HG02759 (cell line): ENCODE results near the gene SARDH.

Experiments used
- ATAC-seq: cut with Tn5 transposase; IDR thresholded peaks from one replicate; pipeline ENCODE4 v1.9.1; 2021; ENCODE audit warnings: mild to moderate bottlenecking, moderate library complexity; ENCODE audit not compliant: unreplicated experiment

Gene SARDH

DNA sequence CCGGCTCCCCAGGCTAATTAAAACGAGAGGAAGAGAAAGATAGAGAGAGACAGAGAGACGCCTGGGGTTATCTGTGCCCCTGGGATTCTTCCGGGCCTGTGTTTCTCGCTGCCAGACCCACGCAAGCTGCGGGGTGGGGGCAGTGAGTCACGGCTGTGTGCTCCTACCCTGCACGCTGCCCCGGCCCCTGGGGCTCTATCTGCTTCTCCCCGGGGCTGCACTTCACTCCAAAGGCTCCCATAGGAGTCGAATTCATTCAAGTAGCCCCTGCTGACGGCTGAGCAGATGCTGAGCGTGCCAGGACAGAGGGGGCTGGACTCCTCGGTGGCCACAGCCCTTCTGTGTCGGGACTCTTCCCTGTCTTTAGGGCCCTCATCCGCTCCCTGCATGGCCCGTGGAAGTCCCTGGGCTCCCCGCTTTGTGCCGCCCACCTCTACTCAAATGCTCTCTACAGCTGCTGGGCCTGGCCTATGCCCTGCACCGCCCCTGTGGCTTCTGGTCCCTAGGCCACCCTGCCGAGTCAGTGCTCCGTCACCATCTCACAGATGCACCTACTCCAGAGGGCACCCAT, 22.8 kb downstream of the SARDH start:
- no peak for ATAC-seq

GRCh38 chr9:133714606-133715294, 23.4 kb downstream of the SARDH start:
- no peak for ATAC-seq

- no peak for ATAC-seq
These were observed 24.1 kb downstream of the SARDH start for GRCh38 chr9:133713960-133714495.

DNA sequence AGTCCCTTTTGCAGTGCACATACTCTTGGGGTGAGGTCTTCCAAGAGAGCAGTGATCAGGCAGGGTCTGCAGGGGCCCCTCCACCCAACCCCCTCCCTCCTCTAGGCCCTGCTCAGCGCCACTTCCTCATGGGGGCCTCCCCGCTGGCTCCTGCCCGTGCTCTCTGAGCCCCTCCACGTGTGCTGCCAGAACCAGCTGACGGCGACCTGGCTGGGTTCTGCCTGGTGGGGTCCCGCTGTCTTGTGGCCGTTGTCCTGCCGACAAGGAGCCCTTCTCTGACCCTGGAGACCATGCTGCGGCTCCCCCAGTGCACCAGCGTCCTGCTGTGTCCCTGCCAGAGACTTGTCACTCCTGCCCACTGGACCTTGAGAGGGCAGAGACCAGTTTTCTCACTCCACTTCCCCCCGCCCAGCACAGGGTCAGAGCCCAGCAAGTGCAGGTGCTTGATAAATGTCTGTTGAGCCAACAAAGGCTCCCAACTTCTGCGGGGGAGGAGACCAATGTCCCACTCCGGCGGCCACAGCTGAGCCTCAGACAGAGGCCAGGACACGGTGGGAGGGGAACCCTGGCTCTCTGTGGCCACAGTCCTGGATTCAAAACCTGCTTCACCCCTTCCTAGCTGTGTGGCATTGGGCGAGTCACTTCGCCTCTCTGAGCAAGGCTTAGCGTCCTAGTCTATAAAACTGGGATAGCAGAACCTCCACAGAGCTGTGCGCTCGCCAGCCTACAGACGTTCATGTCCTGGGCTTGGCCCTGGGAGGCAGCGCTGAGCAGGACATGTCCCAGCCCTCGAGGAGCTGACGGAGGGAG, 24.8 kb downstream of the SARDH start:
- no peak for ATAC-seq

GRCh38 chr9:133712221-133713100, 25.7 kb downstream of the SARDH start:
- ATAC-seq, result no peak

DNA sequence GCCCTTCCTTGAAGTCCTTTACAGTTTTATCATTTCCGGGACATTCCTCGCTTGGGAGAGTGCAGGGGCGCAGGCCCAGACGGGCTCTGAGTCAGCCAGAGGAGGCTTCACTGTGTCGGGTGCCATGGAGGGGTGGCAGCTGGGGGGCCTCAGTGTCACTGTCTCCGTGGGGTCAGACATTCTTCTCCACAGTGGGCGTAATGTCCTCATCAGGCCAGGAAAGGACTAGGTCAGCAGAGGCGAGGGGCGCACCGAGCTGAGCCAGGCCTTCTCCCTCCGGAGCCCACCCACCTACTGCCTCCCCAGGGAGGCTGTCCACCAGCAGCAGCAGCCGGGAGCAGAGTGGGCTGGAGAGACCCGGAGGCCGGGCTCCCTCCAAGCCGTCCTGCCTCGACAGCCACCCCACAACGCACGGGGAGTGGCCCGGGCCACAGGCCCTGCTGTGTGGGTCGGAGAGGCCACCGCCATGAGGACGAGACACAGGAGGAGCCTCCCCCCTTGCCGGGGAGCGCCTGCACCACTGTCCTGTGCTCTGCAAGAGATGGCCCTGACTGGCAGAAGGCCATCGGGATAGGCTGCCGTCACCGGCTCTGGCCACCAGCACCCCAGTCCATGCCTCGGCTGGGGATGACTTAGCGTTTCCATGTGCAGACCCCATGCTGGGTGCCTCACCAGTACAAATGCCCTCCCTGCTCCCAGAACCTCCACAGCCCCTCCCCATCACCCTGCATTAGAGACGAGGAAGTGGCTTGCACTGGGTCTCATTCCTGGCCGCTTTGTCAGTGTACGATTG, 26.5 kb downstream of the SARDH start:
- ATAC-seq, result no peak

- no peak for ATAC-seq
These were observed 27.3 kb downstream of the SARDH start for GRCh38 chr9:133710661-133711427.

DNA sequence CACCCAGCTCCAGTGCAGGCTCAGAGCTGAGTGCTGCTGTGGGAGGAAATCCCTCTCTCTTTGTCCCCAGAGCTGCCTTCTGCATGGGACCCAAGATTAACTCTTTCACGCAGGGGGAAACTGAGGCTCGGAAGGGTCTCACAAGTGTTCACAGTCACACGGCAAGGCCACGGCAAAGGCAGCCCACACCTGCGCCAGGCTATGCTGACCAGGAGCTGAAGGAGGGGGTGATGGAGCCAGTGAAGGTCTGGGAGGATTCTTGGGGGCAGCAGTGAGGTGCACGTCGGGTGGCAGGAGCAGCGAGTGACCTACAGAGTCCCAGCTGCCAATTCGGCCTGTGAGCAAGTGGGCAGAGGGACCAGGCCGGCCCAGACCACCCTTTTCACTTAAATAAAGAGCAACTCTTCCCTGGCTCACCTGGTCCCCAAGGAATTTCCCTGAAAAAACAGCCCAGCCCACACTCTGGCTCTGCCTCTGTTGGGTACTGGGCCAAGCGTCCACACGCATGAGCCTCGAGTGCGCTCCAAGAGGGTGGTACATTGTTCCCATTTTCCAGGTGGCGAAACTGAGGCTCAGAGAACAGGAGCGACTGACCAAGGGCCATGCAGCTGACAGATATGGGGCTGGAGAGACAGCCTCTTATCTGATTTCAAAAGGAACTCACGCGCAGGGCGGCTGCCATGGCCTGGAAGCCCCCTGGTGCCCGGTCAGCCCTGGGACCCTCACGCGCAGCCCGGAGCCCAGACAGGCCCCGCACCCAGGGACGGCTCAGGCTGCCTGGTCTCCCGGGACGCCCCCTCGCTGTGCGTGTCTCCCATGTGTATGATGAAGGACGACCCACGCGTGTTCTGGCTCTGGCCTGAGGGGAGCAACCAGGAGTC, 28.2 kb downstream of the SARDH start:
- ATAC-seq, result no peak

DNA sequence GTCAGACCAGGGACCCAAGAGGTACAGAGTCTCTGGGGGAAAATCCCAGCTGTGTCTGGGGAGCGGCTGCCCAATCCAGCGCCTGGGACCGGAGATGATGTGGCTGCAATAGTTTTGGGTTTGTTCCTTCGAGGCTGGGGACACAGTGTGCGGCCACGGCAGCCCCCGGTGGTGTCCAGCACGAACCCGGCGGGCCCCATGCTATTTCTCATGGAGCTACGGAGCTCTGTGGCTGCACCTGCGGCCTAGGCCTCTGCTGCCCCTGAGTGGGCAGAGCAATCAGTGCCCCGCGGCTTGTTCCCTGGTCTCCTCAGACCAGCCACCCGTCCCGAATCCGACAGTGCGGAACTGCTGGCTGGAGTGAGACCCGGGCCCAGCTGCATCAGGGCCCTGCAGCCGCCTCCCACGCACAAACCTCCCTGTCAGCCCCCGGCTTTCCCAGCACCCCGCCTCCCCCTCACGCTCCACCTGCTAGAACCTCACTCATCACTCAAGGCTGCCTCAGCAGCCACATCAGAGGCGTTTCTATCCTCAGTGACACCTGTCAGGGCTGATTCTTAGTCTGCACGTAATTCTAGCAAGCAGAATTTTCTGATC, 29.0 kb downstream of the SARDH start:
- no peak for ATAC-seq

DNA sequence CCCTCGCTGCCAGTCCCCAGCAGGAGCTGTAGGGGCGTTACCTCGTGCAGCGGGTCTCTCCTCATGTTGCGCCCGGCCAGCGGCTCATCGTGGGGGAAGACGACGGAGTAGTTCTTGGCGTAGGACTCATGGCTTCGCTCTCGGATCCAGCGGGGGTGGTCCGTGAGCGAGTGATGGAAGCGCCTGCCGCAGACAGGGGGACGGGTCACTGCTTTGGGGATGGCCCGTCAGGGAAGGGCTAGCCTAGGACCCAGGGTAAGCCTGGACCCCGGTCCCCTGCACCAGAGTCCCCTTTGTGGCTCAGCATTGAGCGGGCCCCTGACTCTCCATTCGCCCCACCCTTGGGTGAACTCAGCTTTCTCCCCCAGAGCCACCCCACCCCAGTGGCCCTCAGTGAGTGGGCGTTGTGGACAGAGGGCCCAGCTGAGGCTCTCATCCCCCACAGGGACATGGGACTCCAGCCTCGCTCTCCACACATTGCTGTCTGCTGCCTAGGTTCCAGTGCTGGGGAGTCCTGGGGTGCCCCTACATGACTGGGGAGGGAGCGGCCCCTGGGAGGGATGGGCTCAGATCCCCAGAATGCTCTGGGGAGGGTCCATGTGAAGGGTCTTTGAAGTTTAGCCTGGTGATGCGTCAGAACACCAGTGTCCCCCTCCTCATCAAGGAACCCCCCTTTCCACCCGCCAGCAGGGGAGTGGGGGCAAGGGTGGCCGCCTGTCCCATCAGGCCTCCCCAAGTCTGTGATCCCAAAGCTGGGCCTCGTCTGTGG, 29.7 kb downstream of the SARDH start:
- ATAC-seq, result no peak

DNA sequence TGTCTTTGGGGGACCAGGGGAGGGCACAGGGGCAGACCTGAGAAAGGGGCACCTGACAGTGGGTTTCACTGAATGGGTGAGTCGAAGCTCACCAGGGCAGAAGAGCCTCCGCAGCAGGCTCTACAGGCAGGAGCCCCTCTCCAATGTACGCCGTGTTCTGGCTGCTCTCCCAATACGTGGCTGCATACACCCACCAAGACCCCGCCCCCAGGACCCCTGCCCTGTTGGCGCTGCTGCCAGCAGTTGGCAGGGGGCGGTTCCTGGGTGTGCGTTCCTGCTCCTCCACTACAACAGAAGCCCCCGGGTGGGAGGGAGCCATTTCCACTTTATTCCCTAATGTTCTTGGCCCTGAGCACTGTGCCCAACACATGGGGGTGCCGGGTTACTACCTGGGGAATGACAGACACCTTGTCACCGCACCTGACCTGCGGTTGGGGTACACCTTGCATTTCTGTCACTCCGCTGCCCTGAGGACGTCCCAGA, 30.3 kb downstream of the SARDH start:
- ATAC-seq, result no peak

DNA sequence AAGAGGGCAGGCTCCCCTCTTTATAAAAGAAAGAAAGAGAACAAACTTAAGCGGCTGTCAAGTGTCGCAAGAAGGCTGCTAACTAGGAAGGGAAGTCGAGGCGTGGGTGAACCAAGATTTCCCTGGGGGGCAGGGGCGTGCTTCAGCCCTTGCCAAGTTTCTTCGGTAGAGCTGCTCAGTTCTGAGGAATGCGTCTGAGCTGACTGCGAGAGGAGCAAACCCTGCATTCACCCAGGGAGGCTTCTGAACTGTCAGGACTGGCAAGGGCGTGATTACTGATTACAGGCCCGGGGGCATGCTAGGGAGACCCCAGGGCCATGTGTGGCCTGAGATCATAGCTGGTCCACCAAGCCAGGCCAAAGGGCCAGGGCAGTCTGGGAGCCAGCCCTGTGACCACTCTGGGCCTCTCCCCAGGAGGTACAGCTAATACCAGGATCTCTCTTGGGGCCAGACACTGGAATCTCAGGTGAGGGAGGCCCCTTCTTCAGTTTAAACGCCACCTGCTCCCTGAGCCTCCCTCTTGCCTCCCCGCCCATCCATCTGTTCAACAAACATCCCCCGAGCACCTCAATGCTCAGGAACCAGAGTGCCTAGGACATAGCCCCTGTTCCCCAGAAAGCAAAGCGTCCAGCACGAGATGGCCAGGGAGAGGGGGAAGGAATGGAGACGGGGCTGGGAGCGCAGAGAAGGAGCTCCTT, 30.9 kb downstream of the SARDH start:
- ATAC-seq, result no peak

DNA sequence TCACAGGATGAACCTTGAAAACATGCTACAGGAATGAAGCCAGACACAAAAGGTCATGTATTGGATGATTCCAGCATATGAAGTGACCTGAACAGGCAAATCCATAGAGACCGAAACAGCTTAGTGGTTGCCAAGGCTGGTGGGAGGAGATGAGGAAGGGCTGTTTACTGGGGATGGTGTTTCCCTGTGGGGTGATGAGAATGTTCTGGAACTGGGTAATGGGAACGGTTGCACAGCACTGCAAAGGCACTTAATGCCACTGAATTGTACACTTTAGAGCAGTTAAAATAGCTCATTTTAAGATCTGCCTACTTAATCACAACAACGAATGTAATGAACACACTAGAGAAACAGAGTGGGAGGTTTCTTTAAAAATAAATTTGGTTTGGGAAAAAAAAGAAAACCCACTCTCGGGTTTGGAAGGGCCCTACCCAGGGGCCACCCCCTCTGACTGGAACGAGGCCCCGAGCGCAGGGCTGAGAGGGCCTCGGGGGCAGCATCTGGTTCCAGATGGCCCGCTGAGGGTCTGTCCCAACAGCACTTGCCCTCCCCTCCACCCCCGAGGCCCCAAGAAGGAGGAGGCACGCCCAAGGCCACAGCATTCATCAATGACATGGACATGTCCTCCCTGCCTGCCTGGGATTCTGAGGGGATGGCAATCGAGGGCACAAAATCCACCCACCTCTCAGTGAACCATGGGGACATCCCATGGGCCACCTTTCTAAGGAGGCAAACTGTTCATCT, 31.7 kb downstream of the SARDH start:
- no peak for ATAC-seq

DNA sequence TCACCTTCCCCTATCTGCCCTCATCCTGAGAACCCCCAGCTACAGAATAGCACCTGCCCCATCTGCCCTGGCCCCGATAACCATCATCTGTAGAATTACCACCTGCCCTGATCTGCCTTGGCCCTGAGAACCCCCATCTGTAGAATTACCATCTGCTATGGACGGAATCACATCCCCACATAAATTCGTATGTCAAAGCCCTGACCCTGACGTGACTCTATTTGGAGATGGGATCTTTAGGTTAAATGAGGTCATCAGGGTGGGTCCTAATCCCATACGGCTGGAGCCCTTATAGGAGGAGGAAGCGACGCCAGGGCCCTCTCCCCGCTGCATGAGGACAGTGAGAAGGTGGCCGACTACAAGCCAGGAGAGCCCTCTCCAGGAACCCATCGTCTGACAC, 32.6 kb downstream of the SARDH start:
- ATAC-seq, result no peak

GRCh38 chr9:133704711-133705181, 33.4 kb downstream of the SARDH start:
- no peak for ATAC-seq
